ENCODE results near the gene RRP1.
A peak's percentile ranks its signal among the peaks of the same experiment; 100 is the strongest.

The RRP1 gene

DNA sequence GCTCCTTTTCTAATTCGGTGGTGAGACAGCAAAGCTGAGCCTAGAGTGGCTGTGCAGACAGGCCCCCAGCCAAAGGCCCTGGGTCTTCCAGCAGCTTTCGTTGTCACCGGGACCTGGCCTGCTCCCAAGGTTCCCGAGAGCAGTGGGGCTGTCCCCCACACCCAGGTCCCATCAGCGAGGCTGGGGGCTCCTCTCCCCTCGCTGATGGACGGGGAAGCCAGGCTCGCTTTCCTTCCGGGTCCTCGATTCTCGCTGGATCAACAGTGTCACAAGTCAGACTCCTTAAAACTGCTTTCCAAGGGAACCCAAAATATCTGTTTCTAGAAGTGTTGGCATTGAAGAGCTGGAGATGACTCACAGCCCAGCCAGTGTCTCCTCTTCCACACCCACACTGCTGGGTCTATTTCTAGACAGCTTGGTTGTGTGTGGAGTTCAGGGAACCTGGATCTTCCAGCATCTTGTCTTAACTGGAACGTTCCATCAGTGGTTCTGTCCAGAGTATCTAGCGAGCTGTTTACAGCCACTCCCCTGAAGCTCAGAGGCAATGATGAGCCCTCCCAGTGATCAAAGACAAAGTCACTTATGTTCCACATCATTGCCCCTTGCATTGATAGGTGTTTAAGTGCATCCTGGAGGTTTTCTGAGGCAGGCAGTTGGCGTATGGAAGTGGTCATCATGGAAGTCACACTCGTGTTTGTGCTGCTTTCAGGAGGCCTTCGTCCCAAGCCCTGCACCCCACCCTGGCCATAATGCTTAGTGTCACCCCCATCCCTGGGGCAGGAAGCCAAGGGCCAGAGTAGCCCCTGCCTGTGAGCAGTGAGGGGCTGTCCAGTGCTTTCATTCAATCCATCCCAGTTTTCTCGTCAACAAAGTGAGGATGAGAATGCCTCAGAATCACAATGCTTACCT lies 35.2 kb downstream of the RRP1 start:
- H3K27ac Mint-ChIP-seq = no peak overlapping the region

DNA sequence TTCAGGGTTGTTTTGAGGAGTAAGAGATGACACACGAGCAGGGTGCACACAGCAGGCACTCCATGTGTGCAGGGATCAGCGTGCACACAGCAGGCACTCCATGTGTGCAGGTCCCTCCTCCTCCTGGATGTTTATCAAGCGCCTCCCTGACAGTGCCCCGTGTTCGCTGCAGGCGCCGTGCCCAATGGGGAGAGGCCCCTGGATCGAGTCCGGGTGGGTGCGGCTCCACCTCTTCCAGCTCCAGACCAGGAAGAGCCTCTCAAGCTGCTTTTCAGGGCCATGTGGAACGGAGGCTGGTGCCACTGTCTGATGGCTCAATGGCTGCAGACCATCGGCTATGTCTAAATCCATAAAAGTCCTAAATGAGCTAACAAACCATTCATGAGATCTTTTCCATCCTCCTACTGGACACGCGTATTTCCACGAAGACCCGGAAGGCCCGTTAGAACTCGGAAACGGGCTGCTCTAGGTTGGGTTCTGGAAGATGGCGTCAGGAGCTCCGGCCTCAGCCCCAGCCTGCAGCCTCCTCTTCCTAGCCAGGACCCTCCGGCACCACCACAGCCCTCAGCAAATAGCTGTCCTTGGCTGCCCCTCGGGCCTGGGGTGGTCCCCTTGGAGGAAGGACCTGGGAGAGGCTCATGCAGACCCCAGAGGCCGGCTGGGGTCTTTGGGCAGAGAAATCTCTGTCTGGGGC lies 36.0 kb downstream of the RRP1 start:
- DNase-seq = no peak
- no peak overlapping the region for H3K27ac Mint-ChIP-seq
- H3K36me3 Mint-ChIP-seq (ENCODE audit: low read depth) = peaks cover 8% of the 10 kb centered on the region
- TF ChIP-seq, protein P1, sequence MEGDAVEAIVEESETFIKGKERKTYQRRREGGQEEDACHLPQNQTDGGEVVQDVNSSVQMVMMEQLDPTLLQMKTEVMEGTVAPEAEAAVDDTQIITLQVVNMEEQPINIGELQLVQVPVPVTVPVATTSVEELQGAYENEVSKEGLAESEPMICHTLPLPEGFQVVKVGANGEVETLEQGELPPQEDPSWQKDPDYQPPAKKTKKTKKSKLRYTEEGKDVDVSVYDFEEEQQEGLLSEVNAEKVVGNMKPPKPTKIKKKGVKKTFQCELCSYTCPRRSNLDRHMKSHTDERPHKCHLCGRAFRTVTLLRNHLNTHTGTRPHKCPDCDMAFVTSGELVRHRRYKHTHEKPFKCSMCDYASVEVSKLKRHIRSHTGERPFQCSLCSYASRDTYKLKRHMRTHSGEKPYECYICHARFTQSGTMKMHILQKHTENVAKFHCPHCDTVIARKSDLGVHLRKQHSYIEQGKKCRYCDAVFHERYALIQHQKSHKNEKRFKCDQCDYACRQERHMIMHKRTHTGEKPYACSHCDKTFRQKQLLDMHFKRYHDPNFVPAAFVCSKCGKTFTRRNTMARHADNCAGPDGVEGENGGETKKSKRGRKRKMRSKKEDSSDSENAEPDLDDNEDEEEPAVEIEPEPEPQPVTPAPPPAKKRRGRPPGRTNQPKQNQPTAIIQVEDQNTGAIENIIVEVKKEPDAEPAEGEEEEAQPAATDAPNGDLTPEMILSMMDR (IDR thresholded peaks at IDR 0.05) = no peak
- H3K4me1 Mint-ChIP-seq = peaks cover 20% of the 10 kb centered on the region
- no peak overlapping the region for H3K4me3 Mint-ChIP-seq
- H3K9me3 Mint-ChIP-seq = peaks cover 28% of the 10 kb centered on the region
- H3K27me3 Mint-ChIP-seq (ENCODE audit: low read depth, poor library complexity) = peaks cover 6% of the 10 kb centered on the region

More for the DNA sequence above, 35.2 kb downstream of the RRP1 start:
- Mint-ChIP-seq H3K36me3 (ENCODE audit: low read depth) (peaks cover 16% of the 10 kb centered on the region), H3K9me3 (peaks cover 35% of the 10 kb centered on the region), H3K4me3 (no peak overlapping the region), H3K4me1 (peaks cover 20% of the 10 kb centered on the region), H3K27me3 (ENCODE audit: low read depth, poor library complexity) (no peaks in the 10 kb centered on the region)
- no peak for DNase-seq
- TF ChIP-seq, protein P1 (IDR thresholded peaks at IDR 0.05) = no peak

DNA sequence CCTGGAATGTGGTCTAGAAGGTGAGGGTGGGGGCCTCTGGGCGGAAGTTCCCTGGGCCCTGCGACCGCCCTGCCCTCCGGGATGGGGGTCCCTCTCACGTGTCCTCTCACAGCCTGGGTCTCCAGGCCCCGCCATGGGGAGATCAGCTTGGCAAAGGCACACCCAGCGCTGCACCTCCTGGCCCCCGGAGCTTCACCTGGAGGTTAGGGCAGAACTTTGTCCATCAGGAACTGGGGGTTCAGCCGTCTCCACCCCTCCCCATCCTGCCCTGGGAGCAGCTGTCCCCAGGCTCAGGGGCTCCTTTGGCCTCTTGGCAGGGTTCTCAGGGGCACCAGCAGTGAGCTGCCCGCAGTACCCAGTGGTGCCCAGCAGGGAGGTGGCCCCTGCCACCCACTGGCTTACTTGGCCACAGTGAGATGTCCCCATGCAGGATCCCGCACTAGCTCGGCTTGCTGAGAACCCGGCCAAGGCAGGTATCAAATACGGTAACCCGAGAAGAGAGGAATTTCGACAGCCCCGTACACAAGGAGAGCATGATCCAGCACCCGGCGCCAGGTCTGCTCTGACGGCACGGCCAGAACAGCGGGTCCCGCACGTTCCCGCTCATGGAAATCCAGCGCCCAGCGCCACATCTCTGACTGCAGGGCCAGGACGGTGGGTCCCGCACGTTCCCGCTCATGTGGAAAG lies 36.7 kb downstream of the RRP1 start:
- peaks cover 21% of the 10 kb centered on the region for H3K9me3 Mint-ChIP-seq
- TF ChIP-seq, protein P1 (IDR thresholded peaks at IDR 0.05) = peak; percentile 19
- peaks cover 6% of the 10 kb centered on the region for H3K27me3 Mint-ChIP-seq (ENCODE audit: low read depth, poor library complexity)
- H3K36me3 Mint-ChIP-seq (ENCODE audit: low read depth) = peaks cover 1% of the 10 kb centered on the region
- peak overlapping the region; percentile 50 for H3K4me3 Mint-ChIP-seq
- peak overlapping the region; percentile 90 for H3K27ac Mint-ChIP-seq
- peak; percentile 54 for DNase-seq
- peaks cover 25% of the 10 kb centered on the region for H3K4me1 Mint-ChIP-seq

DNA sequence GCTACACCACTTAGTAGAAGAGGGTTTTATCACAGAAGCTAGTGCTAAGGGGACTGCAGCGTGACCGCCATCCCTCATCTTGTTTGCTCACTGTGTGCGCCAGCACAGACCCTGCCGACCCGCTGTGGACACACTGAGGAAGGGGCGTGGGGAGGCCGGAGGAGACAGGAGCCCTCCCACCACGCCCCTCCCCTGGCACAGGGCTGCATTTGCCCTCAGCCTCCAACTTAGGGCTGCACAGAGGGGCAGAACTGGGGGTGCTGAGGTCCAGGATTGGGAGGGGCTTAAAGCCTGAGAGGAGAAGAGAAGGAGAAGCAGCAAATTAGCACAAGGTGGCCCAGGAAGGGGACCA lies 37.2 kb downstream of the RRP1 start:
- peak overlapping the region; percentile 90 for H3K27ac Mint-ChIP-seq
- TF ChIP-seq, protein P1 (IDR thresholded peaks at IDR 0.05) = no peak
- no peak for DNase-seq
- no peaks in the 10 kb centered on the region for H3K36me3 Mint-ChIP-seq (ENCODE audit: low read depth)
- H3K4me1 Mint-ChIP-seq = peaks cover 25% of the 10 kb centered on the region
- H3K4me3 Mint-ChIP-seq = peak overlapping the region; percentile 50
- H3K9me3 Mint-ChIP-seq = peaks cover 16% of the 10 kb centered on the region
- H3K27me3 Mint-ChIP-seq (ENCODE audit: low read depth, poor library complexity) = peaks cover 6% of the 10 kb centered on the region

DNA sequence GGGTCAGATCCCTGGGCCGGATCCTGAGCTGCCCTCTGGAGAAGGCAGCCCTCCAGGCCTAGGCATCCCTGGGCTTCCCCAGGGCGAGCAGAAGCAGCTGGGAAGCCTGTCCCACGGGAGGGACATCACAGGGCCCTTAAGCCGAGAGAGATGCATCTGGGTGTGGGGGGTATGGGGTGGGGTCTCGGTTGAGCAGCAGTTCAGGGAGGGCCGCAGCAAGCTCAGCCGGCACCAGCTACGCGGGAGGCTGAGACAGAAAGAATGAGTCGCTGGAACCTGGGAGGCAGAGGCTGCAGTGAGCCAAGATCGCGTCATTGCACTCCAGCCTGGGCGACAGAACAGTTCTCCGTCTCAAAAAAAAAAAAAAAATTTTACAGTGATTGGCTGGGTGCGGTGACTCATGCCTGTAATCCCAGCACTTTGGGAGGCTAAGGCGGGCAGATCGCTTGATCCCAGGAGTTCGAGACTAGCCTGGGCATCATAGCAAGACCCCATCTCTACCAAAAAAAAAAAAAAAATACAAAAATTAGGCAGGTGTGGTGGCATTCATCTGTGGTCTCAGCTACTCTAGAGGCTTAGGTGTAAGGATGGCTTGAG lies 37.7 kb downstream of the RRP1 start:
- Mint-ChIP-seq H3K9me3 (peaks cover 12% of the 10 kb centered on the region), H3K4me1 (peaks cover 25% of the 10 kb centered on the region), H3K27ac (peak overlapping the region; percentile 90), H3K36me3 (ENCODE audit: low read depth) (no peaks in the 10 kb centered on the region), H3K4me3 (no peak overlapping the region), H3K27me3 (ENCODE audit: low read depth, poor library complexity) (peaks cover 6% of the 10 kb centered on the region)
- no peak for DNase-seq
- TF ChIP-seq, protein P1 (IDR thresholded peaks at IDR 0.05) = no peak

Measured in nephron progenitor cell (in vitro differentiated cells).